T-helper 2 cell treated with Interferon-gamma antibody and Interleukin-4, amounts not matched to agents 5 μg/mL and 100 μg/mL, for 36 hours (primary cell): ENCODE results near the gene REXO1.

Experiments used
- DNase-seq: peaks from one replicate; pipeline ENCODE4 v3.0.0; 2021; ENCODE audit warnings: low spot score
- H3K27ac Mint-ChIP-seq: one replicate; pipeline ENCODE4 v1.8.0; 2021; ENCODE audit warnings: mild to moderate bottlenecking, mixed read lengths
- H3K27me3 Mint-ChIP-seq: one replicate; pipeline ENCODE4 v1.8.0; 2021; ENCODE audit warnings: low read depth, mixed read lengths
- H3K36me3 Mint-ChIP-seq: one replicate; pipeline ENCODE4 v1.8.0; 2021; ENCODE audit warnings: low read depth, mixed read lengths
- H3K4me1 Mint-ChIP-seq: one replicate; pipeline ENCODE4 v1.8.0; 2021; ENCODE audit warnings: low read depth, mixed read lengths
- H3K4me3 Mint-ChIP-seq: one replicate; pipeline ENCODE4 v1.8.0; 2022; ENCODE audit warnings: mild to moderate bottlenecking, moderate library complexity, mixed read lengths
- H3K9me3 Mint-ChIP-seq: one replicate; pipeline ENCODE4 v1.8.0; 2021; ENCODE audit warnings: mixed read lengths

Gene REXO1

DNA sequence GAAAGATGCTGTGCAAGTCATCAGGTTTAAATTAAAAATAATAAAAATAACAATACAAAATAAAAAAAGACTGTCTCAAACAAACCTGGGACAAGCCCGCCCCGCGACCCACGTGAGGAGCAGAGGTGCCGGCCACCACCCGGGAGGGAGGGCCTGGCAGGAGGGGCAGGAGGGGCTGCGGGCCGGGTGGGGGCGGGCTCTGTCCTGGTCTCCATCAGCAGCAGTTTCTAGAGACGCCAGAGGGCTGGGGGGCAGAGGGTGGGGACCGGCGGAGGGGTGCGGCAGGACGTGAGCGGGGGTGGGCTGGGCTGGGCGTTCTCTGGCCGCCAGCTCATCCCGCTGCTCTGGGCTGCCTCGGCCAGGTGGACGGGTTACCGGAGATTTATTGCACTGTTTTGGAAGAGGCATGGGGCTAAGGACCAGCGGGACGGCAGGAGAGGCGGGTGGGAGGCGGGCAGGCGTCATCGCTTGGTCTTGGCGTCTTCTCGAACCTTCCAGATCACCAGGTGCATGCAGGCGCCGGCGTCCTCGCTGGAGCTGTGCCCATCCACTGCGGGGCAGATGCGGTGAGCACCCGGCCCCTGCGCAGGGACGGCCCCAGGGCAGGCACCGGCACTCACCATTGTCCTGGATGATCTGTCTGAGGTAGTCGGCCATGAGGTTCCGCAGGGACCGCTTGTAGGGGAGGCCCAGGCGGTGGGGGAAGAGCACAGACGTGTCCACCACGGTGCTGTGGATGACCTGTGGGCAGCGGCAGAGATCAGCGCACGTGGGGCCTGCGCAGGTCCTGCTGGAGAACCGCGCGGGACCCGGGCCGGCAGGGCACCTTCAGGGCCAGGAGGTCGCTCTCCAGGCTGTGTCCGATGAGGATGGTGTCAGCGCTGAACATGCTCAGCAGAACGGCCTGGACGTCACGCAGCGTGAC is 32.4 kb downstream of the REXO1 start:
- Mint-ChIP-seq H3K9me3 (no peaks in the 10 kb centered on the region), H3K27me3 (no peaks in the 10 kb centered on the region), H3K27ac (no peak overlapping the region), H3K36me3 (peaks cover 21% of the 10 kb centered on the region), H3K4me3 (no peak overlapping the region), H3K4me1 (peaks cover 14% of the 10 kb centered on the region)
- no peak for DNase-seq

DNA sequence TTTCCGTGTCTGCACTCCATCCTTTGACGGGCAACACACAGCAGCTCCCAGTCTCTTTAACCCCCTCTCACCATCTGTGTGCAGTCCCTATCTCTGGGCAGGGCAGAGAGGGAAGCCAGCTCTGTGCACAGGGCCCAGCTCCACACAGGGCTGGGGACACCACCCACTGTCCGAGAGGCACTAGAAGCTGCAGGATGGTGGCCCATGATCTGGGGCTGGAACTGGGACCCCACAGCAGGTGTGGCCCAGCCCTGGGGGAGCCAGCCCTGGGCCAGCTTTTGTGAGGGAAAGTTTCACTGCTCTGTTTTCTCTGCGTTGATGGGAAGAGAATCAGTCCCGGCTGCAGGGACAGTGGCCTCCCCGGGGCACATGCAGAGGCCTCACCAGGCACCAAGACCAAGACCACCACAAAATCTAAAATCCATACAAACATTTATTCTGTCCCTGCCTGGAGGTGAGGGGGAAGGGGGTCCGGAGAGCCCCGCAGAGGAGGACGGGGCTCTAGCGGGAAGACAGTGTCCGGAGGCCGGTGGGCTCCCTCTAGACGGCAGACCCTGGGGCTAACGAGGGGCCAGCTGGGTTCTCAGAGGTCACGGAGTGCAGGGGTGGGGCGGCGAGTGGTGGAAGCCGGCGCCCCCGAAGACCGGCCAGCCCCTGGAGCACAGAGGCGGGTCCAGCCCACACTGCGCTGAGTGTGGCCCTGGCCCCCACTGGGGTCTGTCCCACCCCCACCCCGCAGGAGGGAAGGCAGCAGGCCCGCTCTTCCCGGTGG is 33.3 kb downstream of the REXO1 start:
- H3K27ac Mint-ChIP-seq, result no peak overlapping the region
- H3K4me3 Mint-ChIP-seq, result no peak overlapping the region
- no peak for DNase-seq
- peaks cover 15% of the 10 kb centered on the region for H3K36me3 Mint-ChIP-seq
- no peaks in the 10 kb centered on the region for H3K27me3 Mint-ChIP-seq
- no peaks in the 10 kb centered on the region for H3K9me3 Mint-ChIP-seq
- H3K4me1 Mint-ChIP-seq, result peaks cover 14% of the 10 kb centered on the region

DNA sequence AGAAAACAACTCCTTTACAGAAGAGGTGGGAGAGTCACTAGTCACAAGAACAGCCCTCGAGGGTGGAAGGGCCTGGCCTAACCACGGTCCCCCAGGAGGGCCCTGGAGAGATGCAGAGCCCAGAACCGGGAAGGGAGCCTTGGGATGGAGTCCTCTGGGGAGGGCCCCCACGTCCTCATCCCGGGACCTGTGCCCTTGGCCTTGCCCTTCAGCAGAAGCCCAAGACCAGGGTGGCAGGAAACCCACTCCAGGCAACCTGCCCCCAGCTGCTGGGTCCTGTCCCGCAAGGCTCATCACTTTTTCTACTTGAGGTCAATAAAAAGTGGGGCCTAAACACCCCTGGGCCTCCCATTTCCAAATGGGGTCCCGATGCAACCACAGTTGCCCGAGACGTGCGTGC is 33.9 kb downstream of the REXO1 start:
- no peak overlapping the region for H3K4me3 Mint-ChIP-seq

DNA sequence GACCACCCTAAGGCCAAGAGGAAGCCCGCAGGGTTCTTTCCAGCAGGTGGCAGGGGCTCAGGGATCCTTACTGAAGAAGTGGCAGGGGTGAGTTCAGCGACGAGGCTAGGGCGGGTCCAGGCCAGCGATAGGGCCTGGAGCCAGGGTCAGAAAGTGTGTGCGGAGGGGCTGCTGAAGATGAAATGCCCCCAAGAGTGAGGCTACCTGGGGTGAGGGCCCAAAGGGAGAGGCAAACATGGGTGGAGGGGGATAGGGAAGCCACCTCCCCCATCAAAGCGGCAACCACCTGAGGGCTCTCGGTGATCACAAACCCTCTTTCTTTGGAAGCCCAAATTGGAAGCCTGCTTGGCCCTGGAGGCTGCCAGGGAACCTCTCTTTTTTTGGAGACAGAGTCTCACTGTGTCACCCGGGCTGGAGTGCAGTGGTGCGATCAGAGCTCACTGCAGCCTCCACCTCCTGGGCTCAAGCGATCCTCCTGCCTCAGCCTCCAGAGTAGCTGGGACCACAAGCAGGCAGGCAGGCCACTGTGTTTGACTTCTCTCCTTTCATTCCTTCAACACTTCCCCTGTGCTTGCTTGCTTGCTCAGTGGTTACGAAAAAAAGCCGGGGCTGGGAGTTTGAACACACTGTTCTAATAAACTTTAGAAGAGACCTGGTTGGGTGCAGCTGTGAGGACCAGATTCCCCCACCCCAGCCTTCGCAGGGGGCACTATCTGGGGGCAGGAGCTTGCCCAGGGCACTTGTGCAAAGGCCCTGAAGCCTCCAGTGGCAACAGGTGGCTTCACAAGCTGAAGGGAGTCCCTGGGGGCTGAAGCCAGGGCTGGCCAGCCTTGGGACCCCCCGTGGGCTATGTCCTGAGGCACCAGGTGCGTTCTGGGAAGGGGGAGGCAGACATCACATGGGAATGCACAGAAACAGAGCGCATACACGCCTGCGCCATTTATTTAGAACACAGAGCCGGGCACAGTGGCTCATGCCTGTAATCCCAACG is 34.8 kb downstream of the REXO1 start:
- peak overlapping the region; percentile 99 for H3K4me3 Mint-ChIP-seq
- H3K4me1 Mint-ChIP-seq, result peaks cover 14% of the 10 kb centered on the region
- no peak for DNase-seq
- peak overlapping the region; percentile 100 for H3K27ac Mint-ChIP-seq
- no peaks in the 10 kb centered on the region for H3K9me3 Mint-ChIP-seq
- peaks cover 15% of the 10 kb centered on the region for H3K36me3 Mint-ChIP-seq
- H3K27me3 Mint-ChIP-seq, result no peaks in the 10 kb centered on the region

More for the DNA sequence above, 33.9 kb downstream of the REXO1 start:
- Mint-ChIP-seq H3K27ac (no peak overlapping the region), H3K9me3 (no peaks in the 10 kb centered on the region), H3K36me3 (peaks cover 15% of the 10 kb centered on the region), H3K27me3 (no peaks in the 10 kb centered on the region), H3K4me1 (peaks cover 14% of the 10 kb centered on the region)
- no peak for DNase-seq

DNA sequence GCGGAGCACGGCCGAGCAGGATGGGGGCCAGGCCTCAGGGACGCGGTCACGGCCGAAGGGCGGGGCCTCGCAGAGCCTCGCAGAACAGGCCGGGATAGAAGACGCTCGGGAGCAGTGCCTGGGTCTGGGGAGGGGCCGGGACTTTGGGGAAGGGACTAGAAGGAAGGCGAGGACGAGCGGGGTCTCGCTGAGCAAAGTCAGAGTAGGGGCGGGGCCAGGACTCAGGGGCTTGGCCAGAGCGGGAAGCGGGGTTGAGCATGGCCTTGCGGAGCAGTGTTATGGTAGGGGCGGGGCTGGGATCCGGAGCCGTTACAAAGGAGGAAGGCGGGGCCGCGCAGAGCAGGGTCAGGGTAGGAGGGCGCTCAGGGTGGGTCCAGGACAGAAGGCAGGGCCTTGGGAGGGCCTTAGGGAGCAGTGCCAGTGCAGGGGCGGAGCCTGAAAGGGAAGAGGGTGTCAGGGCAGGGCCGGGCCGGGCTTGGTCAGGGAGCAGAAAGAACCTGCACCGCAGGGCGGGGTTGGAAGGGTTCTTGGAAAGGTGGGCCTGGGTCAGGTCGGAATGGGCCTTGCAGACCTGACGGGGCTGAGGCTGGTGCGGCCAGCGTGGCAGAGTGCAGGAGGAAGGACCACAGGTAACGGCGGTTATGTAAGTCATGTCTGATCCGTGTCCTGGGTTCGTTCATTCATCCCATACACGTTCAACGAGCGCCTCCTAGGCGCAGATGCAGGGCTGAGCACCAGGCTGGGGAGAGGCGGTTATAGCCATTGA is 35.7 kb downstream of the REXO1 start:
- DNase-seq, result peak; percentile 93
- H3K4me3 Mint-ChIP-seq, result peak overlapping the region; percentile 99
- no peaks in the 10 kb centered on the region for H3K9me3 Mint-ChIP-seq
- H3K4me1 Mint-ChIP-seq, result peaks cover 14% of the 10 kb centered on the region
- H3K27ac Mint-ChIP-seq, result peak overlapping the region; percentile 100
- H3K27me3 Mint-ChIP-seq, result no peaks in the 10 kb centered on the region
- H3K36me3 Mint-ChIP-seq, result peaks cover 13% of the 10 kb centered on the region

DNA sequence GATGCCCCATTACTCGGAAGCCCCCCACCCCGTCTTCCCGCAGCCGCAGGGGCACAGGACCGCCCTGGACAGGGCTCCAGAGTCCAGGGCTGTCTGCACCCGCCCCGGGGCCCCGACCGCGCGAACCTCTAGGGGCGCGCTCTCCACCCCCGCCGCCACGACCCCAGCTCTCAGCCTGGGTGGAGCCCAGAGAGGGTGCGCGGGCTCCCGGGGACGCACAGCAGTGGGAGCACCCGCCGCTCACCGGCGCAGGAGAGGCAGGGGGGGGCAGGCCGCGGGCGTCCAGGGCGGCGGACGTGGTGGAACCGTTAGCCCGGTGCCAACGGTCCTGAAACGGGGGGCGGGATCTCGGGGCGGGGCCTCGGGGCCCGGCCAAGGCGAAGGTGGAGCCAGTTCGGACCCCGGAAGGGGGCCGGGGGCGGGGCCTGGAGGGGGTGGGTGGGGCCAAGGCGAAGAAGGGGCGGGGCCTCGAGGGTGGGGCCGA is 36.3 kb downstream of the REXO1 start, which contains the start of gene ATP8B3:
Gene ATP8B3, minus strand, starts transcription at position 335 of the 484 bp plus-strand sequence. CDS start 540 bp downstream, outside the sequence.
- peak within 1 kb of the TSS; percentile 100 for H3K27ac Mint-ChIP-seq
- peaks cover 10% of the 10 kb centered on the region for H3K36me3 Mint-ChIP-seq
- H3K9me3 Mint-ChIP-seq, result no peaks in the 10 kb centered on the region
- H3K4me1 Mint-ChIP-seq, result peaks cover 14% of the 10 kb centered on the region
- no peaks in the 10 kb centered on the region for H3K27me3 Mint-ChIP-seq
- no peak for DNase-seq
- peak within 1 kb of the TSS; percentile 99 for H3K4me3 Mint-ChIP-seq

DNA sequence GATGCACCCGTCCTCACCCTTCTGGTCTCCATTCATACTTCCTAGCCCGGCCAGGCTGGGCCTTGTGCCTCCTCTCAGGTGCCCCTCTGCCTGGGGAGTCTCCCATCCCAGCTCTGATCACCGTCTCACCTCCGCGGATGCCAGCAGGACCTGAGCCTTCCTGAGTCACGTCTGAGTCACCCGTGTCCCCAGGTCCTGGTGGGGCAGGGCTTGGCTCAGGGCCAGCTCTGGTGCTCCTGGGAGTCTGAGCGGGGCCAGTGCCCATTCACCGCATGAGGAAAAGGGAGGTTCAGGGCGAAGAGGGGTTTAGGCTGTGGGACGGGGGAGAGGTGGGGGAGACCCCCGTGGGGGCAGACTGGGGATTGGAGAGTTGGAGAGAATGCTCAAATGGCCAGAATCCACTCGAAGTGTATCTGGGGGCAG is 36.8 kb downstream of the REXO1 start:
- Mint-ChIP-seq H3K4me3 (peak overlapping the region; percentile 88), H3K27me3 (no peaks in the 10 kb centered on the region), H3K36me3 (peaks cover 10% of the 10 kb centered on the region), H3K27ac (peak overlapping the region; percentile 87), H3K4me1 (peaks cover 14% of the 10 kb centered on the region), H3K9me3 (no peaks in the 10 kb centered on the region)
- DNase-seq, result peak; percentile 36

DNA sequence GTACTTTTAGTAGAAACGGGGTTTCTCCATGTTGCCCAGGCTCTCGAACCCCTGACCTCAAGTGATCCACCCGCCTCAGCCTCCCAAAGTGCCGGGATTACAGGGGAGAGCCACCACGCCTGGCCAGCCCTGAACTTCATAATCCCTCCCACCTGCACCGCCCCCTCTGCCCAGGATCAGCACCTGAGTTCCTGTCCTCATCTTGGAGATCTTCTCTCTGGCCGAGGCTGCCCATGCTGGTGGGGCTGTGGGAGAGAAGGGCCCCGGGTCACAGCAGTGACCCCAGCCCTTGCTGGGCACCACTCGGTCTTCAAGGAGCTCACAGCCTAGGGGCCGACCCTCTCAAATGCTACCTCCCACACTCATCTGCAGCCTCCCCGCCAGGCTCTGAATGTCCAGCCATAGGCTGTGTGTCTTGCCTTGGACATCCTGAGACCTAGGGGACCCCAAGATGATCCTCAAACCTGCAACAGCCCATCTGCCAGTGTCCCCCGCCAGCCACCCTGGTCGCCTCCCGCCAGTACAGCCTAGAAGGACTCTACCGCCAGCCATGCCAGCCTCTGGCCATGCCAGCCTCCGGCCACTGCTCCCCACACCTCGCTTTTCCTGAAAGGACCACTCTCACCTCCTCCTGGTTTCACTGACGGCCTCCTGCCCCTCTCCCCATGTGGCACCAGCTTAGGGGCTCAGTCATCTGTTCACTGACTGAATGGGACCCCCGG is 37.7 kb downstream of the REXO1 start:
- peak overlapping the region; percentile 41 for H3K27ac Mint-ChIP-seq
- H3K9me3 Mint-ChIP-seq, result no peaks in the 10 kb centered on the region
- H3K36me3 Mint-ChIP-seq, result peaks cover 10% of the 10 kb centered on the region
- H3K4me1 Mint-ChIP-seq, result peaks cover 14% of the 10 kb centered on the region
- peak overlapping the region; percentile 43 for H3K4me3 Mint-ChIP-seq
- no peaks in the 10 kb centered on the region for H3K27me3 Mint-ChIP-seq
- no peak for DNase-seq

DNA sequence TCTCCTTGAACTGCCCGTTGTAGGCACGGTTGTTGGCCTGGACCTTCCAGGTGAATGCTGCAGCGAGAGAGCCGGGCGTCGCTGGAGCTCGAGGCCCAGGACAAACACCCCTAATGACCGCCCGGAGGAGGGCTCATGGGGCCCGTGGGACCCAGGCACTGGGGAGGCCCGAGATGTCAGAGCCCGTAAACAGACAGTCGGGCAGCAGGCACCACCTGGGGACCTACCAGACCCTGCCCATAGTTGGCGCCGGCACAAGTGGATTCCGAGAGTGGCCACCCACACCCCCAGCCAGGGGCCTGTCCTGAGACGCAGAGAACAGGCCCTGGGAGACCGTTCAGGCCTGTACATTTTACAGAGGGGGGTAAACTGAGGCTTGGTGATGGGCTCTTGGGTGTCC is 38.6 kb downstream of the REXO1 start:
- DNase-seq, result no peak
- H3K27ac Mint-ChIP-seq, result no peak overlapping the region
- H3K36me3 Mint-ChIP-seq, result peaks cover 6% of the 10 kb centered on the region
- H3K4me1 Mint-ChIP-seq, result peaks cover 14% of the 10 kb centered on the region
- H3K9me3 Mint-ChIP-seq, result no peaks in the 10 kb centered on the region
- no peak overlapping the region for H3K4me3 Mint-ChIP-seq
- no peaks in the 10 kb centered on the region for H3K27me3 Mint-ChIP-seq

DNA sequence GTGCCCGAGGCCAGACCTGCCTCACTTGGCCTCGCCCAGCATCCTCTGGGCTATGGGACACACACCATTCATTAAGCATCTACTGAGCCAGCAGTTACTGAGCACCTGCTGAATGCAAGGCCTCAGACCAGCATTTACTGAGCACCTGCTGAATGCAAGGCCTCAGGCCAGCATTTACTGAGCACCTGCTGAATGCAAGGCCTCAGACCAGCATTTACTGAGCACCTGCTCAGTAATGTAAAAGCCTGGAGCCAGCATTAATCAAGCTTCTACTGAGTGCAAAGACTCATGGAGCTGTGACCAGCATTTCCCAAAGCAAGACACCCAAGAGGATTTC is 39.9 kb downstream of the REXO1 start:
- H3K4me3 Mint-ChIP-seq, result no peak overlapping the region
- no peaks in the 10 kb centered on the region for H3K9me3 Mint-ChIP-seq

DNA sequence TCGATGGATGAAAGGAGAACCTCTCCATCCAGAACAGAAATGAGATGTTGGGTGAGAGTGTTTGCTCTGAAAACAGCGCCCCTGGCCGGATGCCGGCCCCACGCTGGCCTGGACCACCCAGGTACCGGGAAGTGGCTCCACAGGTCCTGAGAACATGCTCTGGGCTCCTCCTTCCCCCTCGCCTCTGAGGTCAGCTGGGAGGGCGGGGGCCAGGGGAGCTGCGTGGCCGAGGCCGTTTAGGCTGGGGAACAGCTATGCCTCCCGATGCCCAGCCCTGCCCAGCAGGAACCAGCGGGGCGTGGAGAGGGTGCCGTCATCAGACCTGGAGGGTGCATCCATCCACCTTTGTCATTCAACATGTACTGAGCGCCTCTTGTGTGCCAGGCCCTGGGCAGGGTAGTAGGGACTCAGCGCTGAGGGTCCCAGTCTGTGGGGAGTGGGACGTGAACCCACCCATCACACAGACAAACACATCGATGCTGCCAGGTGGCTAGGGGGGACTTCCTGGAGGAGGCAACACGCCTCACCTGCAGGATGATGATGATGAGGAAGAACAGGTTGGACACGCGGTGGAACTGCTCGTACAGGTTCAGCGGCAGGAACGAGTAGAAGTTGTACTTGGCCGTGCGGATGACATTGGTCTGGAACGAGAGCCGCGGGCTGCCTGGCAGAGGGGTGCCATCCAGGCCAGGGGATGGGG is 40.4 kb downstream of the REXO1 start:
- Mint-ChIP-seq H3K9me3 (no peaks in the 10 kb centered on the region), H3K4me3 (no peak overlapping the region), H3K4me1 (peaks cover 10% of the 10 kb centered on the region), H3K27ac (no peak overlapping the region), H3K27me3 (no peaks in the 10 kb centered on the region), H3K36me3 (peaks cover 7% of the 10 kb centered on the region)
- no peak for DNase-seq

More for the DNA sequence above, 39.9 kb downstream of the REXO1 start:
- H3K27ac Mint-ChIP-seq, result no peak overlapping the region
- H3K36me3 Mint-ChIP-seq, result peaks cover 7% of the 10 kb centered on the region
- no peaks in the 10 kb centered on the region for H3K27me3 Mint-ChIP-seq
- peaks cover 14% of the 10 kb centered on the region for H3K4me1 Mint-ChIP-seq
- DNase-seq, result no peak
